HG03575 (cell line): ENCODE data around the gene ZSCAN16.
"Not testable (repeated sequence)": the region's sequence is repeated elsewhere in the genome, so short reads cannot be mapped to it uniquely, and the experiment has no call there.

Experiments
- ATAC-seq: cut with Tn5 transposase; IDR thresholded peaks from one replicate; pipeline ENCODE4 v1.9.1; 2021; ENCODE audit not compliant: unreplicated experiment, insufficient number of reproducible peaks, low FRiP score; ENCODE audit errors: extremely low read depth

The ZSCAN16 gene

DNA sequence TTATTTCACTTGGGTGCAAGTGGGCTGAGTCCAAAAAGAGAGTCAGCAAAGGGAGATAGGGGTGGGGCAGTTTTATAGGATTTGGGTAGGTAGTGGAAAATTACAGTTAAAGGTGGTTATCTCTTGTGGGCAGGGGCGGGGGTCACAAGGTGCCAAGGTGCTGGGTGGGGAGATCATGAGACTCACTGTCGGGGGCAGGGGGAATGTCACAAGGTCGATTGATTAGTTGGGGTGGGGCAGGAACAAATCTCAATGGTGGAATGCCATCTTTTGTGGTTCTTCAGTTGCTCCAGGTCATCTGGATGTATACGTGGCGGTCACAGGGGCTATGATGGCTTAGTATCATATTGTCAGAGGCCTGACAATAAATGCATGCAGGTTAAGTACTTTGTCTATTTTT is 2.1 kb upstream of the ZSCAN16 start:
- not testable (repeated sequence) for ATAC-seq

- ATAC-seq: no peak
Observed at GRCh38 chr6:28124971-28125353, 553 bp downstream of the ZSCAN16 start.

- no peak for ATAC-seq
Observed at GRCh38 chr6:28125401-28125800, 992 bp downstream of the ZSCAN16 start.

GRCh38 chr6:28134015-28134414 is 9.6 kb downstream of the ZSCAN16 start:
- ATAC-seq: no peak

- ATAC-seq: no peak
Observed at GRCh38 chr6:28134716-28135115, 10.3 kb downstream of the ZSCAN16 start.

GRCh38 chr6:28135393-28135792 is 11.0 kb downstream of the ZSCAN16 start:
- no peak for ATAC-seq

- no peak for ATAC-seq
Observed at GRCh38 chr6:28136585-28137504, 12.4 kb downstream of the ZSCAN16 start.

GRCh38 chr6:28137505-28137981 is 13.1 kb downstream of the ZSCAN16 start:
- no peak for ATAC-seq

DNA sequence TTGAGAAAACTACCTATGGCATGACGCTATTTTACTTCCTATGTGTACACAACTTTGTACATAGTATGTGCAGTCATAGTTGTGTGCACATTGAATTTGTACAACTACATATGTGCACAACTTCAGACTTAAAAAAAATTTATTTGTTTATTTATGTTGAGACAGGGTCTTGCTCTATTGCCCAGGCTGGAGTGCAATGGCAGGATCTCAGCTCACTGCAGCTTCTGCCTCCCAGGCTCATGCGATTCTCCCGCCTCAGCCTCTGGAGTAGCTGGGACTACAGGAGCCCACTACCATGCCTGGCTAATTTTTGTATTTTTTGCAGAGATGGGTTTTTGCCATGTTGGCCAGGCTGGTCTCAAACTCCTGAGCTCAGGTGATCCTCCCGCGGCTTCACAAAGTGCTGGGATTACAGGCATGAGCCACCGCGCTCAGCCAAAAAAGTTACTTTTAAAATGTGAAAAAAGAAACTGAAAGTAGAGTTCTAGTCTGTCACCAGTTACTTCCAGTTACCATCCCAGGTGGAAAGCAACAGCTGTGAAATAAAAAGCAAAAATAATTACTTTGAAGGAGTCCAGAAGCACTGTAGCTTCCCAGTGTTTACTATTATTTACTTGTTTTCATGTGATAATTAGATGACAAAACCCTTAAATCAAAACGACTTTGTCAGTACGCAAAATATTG is 15.6 kb downstream of the ZSCAN16 start:
- ATAC-seq: no peak

DNA sequence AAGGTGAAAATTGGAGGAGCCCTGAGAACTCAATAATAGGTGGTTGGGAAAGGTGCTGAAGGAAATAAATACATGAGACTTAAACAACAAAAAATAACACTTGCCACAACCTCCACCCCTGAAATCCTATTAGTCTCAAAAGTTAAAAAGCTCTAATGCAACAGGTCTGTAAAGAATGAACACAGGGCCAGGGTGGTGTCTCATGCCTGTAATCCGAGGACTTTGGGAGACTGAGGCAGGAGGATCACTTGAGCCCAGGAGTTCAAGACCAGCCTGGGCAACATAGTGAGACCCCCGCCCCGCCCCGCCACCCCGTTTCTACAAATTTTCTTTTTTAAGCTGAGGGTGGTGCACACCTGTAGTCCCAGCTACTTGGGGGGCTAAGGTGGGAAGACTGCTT is 16.2 kb downstream of the ZSCAN16 start:
- ATAC-seq: no peak

DNA sequence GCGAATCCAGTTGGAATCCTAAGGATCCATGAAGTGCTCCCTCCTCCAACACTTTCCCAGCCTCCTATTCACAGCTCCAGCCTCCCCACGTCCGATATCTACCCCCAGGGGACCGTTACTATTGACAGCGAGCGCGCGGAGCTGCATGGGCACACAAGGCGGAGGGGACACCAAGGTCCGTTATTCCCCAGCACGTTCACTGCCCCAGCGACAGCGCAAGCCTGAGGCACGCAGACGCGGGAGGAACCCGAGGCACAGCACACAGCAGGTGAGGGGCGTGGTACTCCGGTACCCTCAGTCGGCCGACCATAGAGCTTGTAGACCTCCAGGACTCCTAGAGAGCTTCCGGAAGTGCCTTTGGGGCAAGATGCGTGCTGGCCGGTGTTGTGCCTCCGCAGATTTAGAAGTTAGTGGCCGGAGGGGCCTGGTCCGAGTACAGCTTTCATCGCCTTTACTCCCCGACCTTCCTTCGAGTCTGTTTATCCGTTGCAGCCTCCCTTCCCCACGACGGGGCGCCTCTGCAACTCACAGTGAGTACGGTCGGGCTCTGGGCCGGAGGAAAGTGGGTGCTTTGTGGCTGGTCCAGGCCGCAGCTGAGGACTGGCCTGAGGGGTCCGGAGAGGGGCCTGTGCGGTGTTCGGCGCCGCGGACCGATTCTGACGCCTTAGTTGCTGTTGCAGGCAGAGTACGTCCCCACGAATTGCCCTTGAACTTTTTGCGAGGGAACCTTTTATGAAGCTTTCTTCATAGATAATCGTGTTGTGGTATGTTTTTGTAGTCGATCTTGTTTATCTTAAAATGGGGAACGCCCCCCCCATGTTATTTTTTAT is 17.3 kb downstream of the ZSCAN16 start, which contains the start of gene ZKSCAN8:
Gene ZKSCAN8, plus strand, starts transcription at position 384 of the 830 bp plus-strand sequence. CDS start 6,525 bp downstream, outside the sequence.
- no peak for ATAC-seq

DNA sequence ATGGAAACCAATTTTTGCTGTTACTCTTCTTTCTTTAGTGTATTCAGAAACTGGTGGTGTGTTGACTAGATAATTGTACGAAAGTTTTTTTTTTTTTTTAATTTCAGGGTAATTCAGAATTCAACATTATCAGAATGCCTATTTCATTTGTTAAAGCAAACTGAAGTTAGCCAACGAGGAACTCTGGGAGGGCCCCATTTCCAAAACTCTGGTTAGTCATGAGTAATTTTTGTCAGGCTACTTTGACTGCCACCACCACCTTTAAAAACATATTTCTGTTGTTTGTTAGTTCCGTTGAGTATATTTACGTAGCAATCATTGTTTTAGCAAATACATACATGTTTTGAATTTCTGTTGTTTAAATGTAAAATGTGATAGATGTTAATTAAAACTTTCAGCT is 18.0 kb downstream of the ZSCAN16 start:
- no peak for ATAC-seq

DNA sequence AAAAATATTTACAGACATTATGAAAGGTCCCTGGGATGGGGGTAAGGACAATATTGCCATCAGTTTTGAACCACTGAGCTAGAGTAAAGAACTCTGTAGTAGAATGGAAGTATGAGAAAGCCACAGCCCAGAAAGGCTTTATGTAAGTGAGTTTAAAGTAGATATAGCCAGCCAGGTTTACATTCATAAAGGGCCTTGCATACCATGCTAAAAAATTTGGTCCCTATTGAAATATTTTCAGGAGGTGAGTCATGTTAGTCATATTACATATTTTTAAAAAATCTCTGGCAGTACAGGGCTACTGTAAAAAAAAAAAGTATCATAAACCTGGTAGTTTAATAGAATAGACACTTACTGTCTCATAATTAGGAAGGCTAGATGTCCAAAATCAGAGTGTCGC is 20.8 kb downstream of the ZSCAN16 start:
- no peak for ATAC-seq

DNA sequence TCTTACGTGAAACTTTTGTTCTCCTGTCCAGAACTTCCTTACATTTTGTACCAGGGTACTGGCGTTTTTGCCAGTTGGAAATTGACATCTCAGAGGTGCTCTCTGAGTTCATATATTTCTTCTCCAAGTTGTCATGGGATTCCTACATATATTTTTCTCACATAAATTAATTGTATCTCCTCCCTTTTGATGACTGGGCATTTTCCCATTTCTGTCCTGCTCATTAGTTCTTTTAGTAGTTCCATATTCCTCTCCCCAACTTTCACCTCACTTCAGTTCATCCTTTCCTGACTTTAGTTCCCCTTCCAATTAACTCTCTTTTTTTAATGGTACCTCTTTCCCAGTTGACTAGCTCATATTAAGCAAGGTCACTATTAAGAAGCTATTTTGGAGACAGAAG is 28.1 kb downstream of the ZSCAN16 start:
- no peak for ATAC-seq

- no peak for ATAC-seq
Observed at GRCh38 chr6:28153546-28153945, 29.1 kb downstream of the ZSCAN16 start.

DNA sequence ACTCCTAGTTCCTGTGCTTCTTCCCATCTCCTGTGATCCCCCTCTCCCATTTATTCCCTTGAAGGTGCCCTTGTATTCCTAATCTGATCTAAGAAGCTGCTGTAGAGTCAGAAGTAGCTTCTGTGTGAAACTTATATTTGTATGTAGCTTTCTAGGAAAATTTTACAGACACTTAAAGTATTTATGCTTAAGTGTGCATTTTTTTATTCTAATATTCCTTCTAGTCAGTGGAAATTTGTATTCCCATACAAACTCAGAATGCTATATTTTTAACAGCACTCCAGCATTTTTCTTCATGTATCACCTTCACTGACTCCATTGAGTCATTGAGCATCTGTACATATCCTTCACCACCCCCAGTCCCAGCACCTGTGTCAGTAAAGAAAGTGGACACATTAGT is 29.9 kb downstream of the ZSCAN16 start:
- ATAC-seq: no peak

GRCh38 chr6:28158318-28158717 is 33.9 kb downstream of the ZSCAN16 start:
- no peak for ATAC-seq

DNA sequence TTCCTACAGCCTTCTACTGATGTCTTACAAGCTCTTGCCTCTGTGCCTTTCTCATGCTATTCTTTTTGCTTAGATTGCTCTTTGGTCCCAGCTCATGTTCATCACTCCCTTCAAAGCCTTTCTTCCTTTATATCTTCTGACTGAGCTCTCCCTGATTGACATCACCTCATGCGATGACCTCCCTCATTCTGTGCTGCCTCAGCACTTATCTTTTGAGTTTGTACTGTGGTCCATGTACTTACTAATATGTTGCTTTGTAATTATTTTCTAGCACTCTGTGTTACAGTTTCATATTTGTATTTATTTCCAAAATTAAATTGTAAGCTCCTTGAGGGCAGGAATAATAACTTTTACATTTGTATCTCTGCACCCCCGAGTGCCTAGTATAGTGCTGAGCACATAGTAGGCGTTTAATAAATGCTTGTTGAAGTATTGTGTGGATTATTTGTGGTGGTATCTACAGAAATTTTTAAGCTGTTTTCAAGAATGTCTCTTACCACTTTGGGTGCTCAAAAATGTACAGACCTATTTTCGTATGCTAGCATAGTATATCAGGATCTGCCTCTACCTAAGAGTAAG is 34.7 kb downstream of the ZSCAN16 start:
- ATAC-seq: no peak

DNA sequence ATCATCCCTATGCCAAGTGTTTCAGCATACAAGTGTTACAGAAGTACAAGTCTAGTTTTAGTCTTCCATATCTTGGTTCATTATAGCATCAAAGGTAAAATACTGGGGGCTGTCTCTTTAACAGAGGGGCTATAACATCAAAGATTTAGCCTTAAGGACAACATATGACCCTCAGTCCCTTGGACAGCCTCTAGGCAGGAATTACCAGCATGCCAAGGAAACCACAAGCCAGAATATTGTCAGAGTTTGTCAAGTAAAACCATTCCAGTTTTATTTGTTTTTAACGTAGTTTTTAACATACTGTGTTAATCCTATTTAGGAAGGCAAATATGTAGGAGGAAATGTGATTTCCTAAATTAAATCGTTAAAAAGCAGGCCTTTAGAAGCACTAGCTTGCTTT is 35.8 kb downstream of the ZSCAN16 start:
- ATAC-seq: no peak
